GM19438 (cell line): Measurements from ENCODE around the gene PDE11A.
"Not testable (repeated sequence)": the region's sequence is repeated elsewhere in the genome, so short reads cannot be mapped to it uniquely, and the experiment has no call there.

Source experiments
- ATAC-seq: cut with Tn5 transposase; IDR thresholded peaks from one replicate; pipeline ENCODE4 v1.9.1; 2021; ENCODE audit warnings: low read depth; ENCODE audit not compliant: unreplicated experiment

Gene PDE11A

DNA sequence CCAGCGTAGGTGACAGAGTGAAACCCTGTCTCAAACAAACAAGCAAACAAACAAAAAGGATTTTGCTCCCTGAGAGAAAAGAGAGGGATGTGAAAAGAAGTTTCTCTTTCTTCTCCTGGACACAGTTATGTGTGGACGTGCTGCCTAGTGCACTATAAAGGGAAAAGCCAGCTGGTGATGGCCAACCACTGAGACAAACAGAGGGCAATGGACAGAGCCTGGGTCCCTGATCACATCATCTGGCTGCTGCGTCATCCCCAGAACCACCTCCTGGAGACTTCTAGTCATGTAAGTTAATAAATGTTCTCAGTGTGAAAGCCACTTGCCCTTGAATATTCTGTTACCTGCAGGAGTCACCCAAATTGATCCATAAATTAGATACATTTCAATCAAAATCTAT lies 184.9 kb downstream of the PDE11A start:
- ATAC-seq: no peak

DNA sequence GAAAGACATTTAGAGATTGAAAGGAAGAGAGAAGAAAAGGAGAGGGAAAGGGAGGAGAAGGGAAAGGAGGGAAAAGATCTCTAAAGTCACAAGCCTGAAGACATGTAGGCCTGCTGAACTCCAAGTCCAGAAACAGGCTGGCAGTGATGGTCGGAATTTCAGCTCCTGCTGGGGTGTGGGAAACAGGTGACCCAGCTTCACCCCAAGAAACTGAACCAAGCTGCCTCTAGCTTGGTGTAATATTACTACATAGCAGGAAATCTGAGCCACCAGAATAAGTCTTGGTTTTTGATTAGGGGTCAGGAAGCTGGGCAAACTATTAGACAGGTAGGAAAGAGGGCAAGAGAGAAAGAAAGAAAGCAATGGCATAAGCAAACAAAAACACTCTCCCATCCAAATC lies 185.8 kb downstream of the PDE11A start:
- no peak for ATAC-seq

DNA sequence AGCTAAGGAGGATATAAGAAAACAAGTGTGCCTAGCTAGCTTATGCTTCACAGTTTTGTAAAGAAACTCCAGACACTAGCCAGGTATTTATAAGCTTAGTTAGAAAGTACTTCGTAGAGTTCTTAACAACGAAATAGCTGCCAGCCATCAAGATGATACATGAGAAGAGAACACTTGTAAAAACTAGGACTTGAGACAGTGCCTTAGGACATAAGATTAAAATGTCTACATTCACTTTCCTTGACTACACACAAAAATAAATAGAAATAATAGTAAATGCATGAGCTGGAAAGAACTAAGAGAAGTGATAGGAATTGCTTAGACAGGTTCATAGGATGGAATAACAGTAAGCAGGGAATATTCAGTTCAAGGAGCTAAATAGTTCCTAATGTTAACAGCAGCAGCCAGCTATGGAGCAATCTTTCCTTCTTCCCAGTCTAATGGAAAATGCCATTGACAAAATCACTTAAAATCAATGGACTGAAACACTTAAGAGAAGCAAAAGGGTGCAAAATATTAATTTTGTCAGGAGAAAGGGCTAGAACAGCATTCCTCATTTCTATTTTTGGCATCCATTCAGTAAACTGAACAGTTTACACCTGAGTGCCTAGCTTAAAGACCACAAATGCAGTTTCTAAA lies 186.6 kb downstream of the PDE11A start:
- no peak for ATAC-seq

DNA sequence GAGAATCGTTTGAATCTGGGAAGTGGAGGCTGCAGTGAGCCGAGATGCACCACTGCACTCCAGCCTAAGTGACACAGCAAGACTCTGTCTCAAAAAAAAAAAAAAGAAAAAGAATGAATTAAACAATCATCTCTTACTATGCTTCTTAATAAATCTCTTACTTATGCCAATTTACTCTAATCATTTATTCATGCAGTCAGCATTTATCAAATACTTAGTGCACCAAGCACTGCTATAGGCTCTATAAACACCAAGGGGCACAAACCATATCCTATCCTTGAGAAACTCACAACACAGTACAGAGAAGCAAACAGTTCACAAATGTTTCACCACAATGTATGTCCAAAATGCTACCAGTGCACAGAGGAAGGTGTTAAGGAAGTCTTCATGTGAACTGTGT lies 189.4 kb downstream of the PDE11A start:
- ATAC-seq: no peak

DNA sequence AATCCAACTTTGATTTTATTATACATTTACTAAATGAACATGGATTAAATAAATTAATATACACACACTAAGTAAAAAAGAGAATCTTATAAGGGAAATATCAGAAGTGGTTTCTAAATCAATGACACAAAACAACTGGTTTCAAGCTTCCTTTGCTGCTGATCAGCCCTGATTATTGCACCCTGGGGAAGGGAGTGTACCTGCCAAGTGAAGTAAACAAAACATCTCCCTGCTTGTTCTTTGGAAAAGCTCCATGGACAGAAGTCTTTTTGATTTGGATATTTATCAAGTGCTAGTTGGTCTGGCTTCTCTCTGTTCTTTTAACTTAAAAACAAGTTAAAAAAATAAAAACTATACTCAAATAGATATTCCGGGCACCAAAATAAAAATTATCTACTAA lies 190.1 kb downstream of the PDE11A start:
- no peak for ATAC-seq

DNA sequence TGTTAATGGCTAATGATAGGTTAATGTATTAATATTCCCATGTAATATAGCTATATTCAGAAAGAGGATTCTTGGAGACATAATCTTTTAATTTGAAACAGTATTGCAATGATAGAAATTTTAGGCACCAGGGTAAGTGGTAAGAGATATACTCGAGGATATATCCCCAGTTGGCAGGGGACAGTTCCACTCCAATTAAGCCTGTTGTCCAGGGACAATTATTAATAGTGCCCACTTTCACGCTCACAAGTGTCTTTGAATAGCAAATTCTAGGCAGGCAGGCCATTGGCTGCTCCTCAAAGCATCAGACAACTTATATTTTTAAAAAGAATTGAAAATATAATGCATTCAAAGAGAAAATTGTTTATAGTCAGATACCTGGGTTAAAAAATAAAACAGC lies 190.7 kb downstream of the PDE11A start:
- ATAC-seq: no peak

DNA sequence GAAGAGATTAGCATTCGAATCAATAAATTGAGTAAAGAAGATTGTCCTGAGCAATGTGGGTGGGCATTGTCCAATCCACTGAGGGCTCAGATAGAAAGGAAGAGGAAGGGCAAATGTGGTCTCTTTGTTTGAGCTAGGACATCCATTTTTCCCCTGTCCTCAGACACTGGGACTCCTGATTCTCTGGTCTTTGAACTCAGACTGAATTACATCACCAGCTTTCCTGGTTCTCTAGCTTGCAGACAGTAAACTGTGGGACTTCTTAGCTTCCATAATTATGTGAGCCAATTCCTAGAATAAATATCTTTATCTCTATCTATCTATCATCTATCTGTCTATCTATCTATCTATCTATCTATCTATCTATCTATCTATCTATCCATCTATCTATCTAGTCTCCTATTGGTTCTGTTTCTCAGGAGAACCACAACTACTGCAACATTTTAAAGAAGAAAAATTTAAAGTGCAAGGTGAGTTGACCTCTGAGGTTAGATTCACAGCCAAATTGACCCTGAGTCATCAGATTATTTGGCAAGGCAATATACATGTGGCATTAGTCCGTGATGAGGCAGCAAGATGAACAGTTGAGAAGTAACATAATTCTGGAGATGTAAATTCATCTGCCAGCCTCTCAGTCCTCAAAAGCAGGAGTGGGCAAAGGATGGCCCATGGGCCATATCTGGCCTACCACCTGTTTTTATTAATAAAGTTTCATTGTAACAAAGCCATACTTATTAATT lies 191.4 kb downstream of the PDE11A start:
- no peak for ATAC-seq

DNA sequence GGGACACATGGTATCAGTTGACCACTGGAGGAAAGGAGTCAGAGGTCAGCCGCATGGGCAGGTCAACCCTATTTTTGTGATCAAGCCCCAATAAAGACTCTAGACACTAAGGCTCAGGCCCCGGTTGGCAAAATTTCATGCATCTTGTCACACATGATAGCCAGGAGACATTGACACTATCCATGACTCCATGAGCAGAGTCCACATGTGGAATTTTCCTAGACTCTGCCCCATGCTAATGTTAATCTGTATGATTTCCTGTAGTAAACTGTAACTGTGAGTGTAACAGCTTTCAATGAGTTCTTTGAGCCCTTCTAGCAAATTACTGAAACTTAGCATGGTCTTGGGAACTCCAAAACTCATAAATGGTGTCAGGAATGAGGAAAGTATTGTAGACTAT lies 192.3 kb downstream of the PDE11A start:
- ATAC-seq: no peak

DNA sequence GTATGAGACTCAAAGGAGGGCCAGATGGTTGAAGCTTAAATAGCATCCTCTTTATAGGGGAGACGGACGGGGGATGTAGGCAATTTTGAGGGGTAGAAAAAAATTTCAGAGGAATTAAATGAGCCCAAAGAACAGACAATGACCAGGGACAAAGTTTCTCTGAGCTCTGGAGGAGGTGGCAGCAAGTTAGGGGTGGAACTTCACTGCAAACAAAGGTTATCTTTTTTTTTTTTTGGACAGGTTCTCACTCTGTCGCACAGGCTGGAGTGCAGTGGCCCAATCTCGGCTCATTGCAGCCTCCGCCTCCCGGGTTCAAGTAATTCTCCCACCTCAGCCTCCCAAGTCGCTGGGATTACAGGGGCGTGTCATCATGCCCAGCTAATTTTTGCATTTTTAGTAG lies 195.6 kb downstream of the PDE11A start:
- no peak for ATAC-seq

DNA sequence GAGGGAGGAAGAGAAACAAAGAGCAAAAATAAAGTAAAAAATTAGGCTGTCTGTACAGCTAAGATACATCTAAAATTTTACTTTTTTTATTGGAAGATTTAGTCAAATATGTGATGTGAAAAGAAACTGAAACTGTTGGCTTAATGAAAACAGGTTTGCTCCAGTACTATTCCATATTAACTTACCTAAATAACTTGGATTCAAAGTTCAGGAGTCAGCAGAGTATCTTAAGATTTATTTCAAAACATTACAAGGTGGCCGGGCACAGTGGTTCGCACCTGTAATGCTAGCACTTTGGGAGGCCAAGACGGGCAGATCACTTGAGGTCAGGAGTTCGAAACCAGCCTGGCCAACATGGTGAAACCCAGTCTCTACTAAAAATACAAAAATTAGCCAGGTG lies 197.9 kb downstream of the PDE11A start:
- ATAC-seq: no peak

DNA sequence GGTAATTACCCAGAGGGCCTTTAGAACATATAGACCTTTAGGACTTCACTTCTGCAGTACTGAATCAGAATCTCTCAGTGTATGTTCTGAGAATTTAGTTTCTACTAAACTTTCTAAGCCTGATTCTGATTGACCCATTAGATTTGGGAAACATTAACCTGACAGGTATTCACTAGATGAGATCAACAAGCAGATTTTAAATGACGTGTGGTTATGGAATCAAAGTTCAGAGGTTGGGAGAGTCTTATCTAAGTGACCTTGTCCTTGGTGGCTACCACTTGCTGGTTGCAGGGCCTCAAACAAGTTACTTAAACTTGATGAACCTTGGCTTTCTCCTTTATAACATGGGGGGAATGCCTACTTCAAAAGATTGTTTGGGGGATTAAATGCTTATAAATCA lies 198.7 kb downstream of the PDE11A start:
- ATAC-seq: no peak

DNA sequence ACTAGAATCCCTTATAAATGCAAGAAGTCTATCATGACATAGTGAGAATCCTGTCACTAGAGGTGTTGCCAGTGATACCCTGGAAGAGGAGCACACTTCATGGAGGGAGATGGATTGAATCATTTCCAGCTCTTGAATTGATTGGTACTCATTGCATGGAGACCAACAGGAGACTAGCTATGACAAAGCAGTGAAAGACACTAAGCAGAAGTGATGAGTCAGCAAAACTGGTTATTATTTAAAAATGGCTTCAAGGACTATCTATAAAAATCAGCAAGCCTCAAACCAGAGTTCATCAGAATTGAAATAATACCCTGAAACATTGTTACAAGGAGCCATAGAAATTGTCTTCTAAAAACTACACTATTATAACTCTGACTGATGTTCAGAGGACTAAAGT lies 200.3 kb downstream of the PDE11A start:
- ATAC-seq: no peak

DNA sequence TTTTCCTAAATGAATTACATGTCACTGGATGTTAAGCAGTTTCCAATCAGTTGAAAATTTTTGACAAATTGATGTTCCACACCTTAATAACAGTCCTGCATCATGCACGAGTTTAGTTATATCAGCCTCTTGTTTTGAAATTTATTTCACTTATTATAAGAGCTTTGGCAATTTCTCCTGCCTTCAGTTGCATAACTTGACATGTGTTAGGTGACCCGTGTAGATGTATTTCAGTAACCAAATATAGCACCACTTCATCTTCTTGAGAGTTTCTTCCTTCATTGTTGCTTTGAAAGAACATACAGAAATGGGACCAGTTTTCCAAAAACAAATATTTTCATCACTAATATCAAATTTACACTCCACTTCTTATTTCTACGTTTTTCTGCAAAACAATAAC lies 202.7 kb downstream of the PDE11A start:
- ATAC-seq: no peak

DNA sequence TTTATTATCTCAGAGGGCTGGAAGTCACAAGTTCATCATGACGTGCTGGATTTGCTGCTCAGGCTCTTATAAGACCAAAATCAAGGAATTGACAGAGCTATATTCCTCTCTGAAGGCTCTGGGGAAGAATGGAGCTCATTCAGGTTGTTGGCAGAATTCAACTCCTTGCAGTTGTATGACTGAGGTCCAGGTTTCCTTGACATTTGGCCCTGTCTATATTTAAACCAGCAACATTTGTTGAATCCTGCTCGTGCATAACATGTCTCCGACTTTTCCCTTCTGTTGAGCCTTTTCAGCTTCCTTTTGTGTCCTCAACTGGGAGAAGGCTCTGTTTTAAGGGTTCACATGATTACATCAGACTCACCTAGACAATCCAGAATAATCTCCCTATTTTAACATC lies 203.4 kb downstream of the PDE11A start:
- ATAC-seq: no peak

DNA sequence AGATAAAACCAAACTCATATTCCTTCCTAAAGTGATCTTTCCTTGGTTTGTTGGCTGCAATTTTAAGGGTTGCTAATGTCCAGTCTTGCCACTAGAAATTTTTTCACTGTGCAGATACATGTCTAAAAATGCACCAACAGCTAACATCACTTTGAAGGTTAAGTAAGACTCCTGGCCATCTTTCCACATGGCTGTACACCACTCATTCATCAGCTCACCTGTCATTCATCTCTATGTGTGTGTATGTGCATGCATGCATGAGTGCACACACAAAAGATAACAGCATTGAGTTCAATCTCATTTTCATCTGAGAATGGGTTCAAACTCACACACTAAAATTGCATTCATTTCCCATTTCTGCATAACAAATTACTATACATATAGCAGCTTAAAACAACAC lies 203.8 kb downstream of the PDE11A start:
- ATAC-seq: no peak

DNA sequence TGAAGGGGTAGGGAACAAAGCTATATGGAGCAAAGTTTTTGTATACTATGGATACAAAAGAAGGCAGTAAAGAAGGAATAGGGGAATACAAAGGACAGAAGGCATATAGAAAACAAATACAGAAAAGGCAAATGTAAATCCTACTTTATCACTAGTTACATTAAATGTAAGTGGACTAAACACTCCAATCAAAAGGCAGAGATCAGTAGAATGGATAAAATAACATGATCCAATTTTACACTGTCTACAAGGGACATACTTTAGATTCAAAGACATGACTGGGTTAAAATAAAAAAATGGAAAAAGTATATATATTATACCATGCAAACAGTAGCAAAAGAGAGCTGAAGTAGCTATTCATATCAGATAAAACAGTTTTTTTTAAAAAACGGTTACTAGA lies 215.0 kb downstream of the PDE11A start:
- ATAC-seq: no peak

DNA sequence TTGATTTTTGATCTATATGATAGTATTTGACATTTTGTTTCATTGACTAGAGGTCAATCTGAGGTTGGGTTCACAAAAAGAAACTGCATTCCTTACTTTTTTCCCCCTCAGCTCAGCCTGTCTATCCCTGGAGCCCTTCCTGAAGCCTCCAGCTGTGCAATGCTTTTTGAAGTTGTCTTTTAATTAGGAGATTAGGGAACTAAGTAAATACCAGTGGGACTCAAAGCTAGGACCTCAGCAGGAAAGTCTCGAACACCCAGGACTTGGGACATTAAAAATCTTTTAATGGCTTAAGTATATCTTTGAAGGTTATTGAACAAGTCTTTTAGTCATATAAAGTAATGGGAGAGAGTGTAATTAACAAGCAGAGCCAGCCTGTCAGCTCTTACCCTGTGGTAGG lies 220.2 kb downstream of the PDE11A start:
- ATAC-seq: no peak

DNA sequence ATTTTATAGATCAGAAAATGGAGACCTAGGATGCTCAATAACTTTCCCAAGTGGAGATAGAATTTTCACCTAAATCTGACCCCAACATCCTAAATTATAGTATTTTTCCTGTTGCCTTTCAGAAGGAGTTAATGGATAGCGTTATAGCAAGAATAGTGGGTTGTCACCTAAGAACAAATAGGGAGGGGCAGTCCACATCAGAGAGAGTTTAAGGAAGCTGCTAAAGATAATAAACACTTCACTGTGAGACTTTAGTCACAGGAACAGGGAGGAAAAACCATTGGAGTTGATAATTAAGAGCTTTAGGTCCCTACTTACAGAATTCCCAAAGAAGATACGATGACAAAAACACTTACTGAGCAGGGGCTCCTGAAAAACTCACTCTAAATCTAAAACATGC lies 229.4 kb downstream of the PDE11A start:
- no peak for ATAC-seq

DNA sequence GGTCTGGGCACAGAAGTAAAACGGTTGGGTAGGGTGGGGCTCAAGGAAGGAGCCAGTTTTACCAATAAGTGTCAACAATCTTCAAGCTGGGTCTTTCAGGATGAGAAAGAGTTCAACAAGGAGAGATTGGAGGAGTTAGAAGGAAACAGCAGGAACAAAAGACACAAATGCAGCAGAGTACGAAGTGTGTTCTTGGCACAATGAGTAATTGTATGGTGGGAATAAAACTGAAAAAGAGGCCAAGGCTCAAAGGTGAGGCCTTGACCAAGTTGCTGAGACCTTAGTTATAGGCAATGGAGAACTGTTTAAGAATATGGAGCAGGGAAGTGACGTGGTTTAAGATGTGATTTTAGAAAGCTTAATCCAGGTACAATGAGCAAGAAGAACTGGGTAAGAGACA lies 230.3 kb downstream of the PDE11A start:
- ATAC-seq: no peak

DNA sequence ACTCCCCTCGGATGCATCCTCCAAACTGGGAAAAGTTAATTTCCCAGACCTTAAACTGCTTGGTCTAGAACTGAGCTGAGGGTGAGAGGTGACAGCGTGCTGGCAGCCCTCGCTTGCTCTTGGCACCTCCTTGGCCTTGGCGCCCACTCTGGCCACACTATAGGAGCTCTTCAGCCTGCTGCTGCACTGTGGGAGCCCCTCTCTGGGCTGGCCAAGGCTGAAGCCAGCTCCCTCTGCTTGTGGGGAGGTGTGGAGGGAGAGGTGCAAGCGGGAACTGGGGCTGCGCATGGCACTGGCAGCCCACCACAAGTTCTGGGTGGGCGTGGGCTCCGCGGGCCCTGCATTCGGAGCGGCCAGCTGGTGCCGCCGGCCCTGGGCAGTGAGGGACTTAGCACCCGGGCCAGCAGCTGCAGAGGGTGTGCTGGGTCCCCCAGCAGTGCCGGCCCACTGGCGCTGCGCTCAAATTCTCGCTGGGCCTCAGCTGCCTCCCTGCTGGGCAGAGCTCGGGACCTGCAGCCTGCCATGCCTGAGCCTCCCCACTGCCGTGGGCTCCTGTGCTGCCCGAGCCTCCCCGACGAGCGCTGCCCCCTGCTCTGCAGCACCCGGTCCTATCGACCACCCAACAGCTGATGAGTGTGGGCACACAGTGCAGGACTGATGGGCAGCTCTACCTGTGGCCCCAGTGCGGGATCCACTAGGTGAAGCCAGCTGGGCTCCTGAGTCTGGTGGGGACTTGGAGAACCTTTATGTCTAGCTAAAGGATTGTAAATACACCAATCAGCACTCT lies 237.0 kb downstream of the PDE11A start:
- not testable (repeated sequence) for ATAC-seq

DNA sequence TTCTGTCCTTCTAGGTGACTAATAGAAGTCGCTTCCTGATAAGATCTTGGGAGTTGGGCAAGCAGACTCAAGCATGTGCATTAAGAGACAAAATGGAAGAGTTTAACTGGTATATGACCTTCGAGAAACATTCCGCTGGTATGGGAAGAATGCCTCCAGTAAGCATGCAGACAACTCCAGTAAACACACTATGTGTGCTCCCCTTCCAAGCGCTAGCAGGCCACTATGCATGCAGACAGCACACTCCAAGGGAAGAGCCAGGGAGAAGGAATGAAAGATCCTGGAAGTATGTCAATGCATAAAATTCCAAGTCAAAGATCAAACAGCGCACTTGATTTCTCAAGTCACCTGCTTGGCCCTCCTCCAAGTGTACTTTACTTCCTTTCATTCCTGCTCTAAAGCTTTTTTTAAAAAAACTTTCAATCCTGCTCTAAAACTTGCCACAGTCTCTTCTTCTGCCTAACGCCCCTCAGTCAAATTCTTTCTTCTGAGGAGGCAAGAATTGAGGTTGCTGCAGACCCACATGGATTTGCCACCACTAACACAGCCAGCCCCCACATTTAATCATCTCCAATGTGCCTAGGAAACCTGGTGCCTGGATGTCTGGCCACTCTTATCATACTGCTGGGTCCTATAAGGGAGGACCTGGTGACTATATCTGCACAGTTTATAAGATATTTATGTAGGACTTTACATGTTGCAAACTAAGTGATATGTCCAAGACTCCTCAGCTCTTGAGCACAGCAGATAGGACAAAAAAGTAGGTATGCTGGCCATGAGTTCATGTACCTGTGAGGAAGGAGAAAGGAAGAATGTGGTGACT lies 239.8 kb downstream of the PDE11A start:
- ATAC-seq: no peak
